SU-DHL-6 (cell line): ENCODE results near the gene ENKD1.

Source experiments
- H2AFZ ChIP-seq: fragments of 200-600 bp; sonication (generic); 2 replicates; pipeline ENCODE4 v1.6.1; 2014; ENCODE audit warnings: low read depth, mild to moderate bottlenecking, moderate library complexity, mixed read lengths, antibody characterized with exemption, low read length; ENCODE audit not compliant: severe bottlenecking
- H3F3A ChIP-seq: fragments of 200-600 bp; shearing (Covaris generic); 2 replicates; pipeline ENCODE4 v1.6.0; 2016; ENCODE audit warnings: antibody characterized with exemption, mild to moderate bottlenecking; ENCODE audit not compliant: insufficient read depth
- H3K27ac ChIP-seq: fragments of 200-600 bp; sonication (generic); 2 replicates; pipeline ENCODE4 v1.5.1; 2016; ENCODE audit warnings: low read depth, mild to moderate bottlenecking, low read length, moderate library complexity, mixed read lengths
- H3K27me3 ChIP-seq: fragments of 200-600 bp; sonication (generic), shearing (Covaris generic); 2 replicates; pipeline ENCODE4 v1.6.0; 2014; ENCODE audit warnings: mild to moderate bottlenecking, low read length
- H3K36me3 ChIP-seq: fragments of 200-600 bp; sonication (generic); 2 replicates; pipeline ENCODE4 v1.6.1; 2014; ENCODE audit warnings: mild to moderate bottlenecking, low read length, mixed read lengths
- H3K4me2 ChIP-seq: fragments of 300-600, 200-600 bp; shearing (Covaris generic), sonication (generic); 2 replicates; pipeline ENCODE4 v1.6.0; 2014; ENCODE audit warnings: low read length, low read depth, mild to moderate bottlenecking; ENCODE audit not compliant: poor library complexity, severe bottlenecking
- H3K4me3 ChIP-seq: fragments of 200-600 bp; sonication (generic); 2 replicates; pipeline ENCODE4 v1.5.1; 2014; ENCODE audit warnings: antibody characterized with exemption, low read length, mild to moderate bottlenecking, mixed read lengths; ENCODE audit not compliant: insufficient read depth, poor library complexity, severe bottlenecking
- H3K79me2 ChIP-seq: fragments of 200-600 bp; sonication (generic); 2 replicates; pipeline ENCODE4 v1.6.1; 2014; ENCODE audit warnings: mild to moderate bottlenecking, low read length, moderate library complexity; ENCODE audit not compliant: insufficient read depth
- H3K9ac ChIP-seq: fragments of 200-600 bp; sonication (generic); 2 replicates; pipeline ENCODE4 v1.7.0; 2014; ENCODE audit warnings: mild to moderate bottlenecking, low read length
- H3K9me2 ChIP-seq: fragments of 200-600 bp; sonication (generic); replicated peaks from 2 replicates; pipeline ENCODE4 v1.6.1; 2014; ENCODE audit warnings: low read length; ENCODE audit not compliant: insufficient read depth
- H3K9me3 ChIP-seq: fragments of 200-600 bp; sonication (generic); 2 replicates; pipeline ENCODE4 v1.6.1; 2014; ENCODE audit warnings: low read length, mixed read lengths; ENCODE audit not compliant: insufficient read depth
- H4K20me1 ChIP-seq: fragments of 200-600 bp; sonication (generic); 2 replicates; pipeline ENCODE4 v1.6.1; 2014; ENCODE audit warnings: low read depth, mild to moderate bottlenecking, antibody characterized with exemption, low read length, moderate library complexity, mixed read lengths
- EZH2phosphoT487 ChIP-seq: fragments of 200-600 bp; sonication (generic), shearing (Covaris generic); conservative IDR thresholded peaks from 2 replicates; pipeline ENCODE4 v1.6.1; 2018; ENCODE audit warnings: mild to moderate bottlenecking, antibody characterized with exemption, low read length, moderate library complexity, mixed read lengths
- TF ChIP-seq, protein P1 (sequence below): fragments of 200-600 bp; sonication (generic); IDR thresholded peaks from one replicate; pipeline ENCODE4 v1.5.1; 2017; ENCODE audit warnings: antibody characterized with exemption, mild to moderate bottlenecking, low read length, moderate library complexity; ENCODE audit not compliant: insufficient read depth, poor library complexity, severe bottlenecking

Gene ENKD1

DNA sequence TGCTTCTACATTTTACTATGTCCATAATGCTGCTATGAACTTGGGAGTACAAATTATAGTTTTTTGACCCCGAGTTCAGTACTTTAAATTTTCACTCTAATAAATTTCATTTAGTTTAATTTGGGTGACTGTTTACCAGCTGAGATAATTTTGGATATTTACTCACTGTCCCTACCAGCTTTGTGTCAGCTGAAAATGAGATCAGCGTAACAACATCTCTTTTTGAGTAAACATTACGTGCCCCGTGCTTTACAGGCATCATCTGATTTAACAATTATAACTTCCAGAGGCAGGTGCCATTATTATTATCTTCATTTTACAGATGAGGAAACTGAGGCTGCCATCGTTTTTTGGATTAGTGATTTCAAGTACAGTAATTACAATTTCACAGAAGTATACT lies 37.6 kb upstream of the ENKD1 start:
- TF ChIP-seq EZH2phosphoT487 = no peak
- TF ChIP-seq, protein P1, sequence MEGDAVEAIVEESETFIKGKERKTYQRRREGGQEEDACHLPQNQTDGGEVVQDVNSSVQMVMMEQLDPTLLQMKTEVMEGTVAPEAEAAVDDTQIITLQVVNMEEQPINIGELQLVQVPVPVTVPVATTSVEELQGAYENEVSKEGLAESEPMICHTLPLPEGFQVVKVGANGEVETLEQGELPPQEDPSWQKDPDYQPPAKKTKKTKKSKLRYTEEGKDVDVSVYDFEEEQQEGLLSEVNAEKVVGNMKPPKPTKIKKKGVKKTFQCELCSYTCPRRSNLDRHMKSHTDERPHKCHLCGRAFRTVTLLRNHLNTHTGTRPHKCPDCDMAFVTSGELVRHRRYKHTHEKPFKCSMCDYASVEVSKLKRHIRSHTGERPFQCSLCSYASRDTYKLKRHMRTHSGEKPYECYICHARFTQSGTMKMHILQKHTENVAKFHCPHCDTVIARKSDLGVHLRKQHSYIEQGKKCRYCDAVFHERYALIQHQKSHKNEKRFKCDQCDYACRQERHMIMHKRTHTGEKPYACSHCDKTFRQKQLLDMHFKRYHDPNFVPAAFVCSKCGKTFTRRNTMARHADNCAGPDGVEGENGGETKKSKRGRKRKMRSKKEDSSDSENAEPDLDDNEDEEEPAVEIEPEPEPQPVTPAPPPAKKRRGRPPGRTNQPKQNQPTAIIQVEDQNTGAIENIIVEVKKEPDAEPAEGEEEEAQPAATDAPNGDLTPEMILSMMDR = no peak
- Histone ChIP-seq H3K27ac (no peak overlapping the region), H2AFZ (no peak overlapping the region), H3K9ac (no peak overlapping the region), H3F3A (no peaks in the 10 kb centered on the region), H3K4me3 (no peak overlapping the region), H3K79me2 (peaks cover 78% of the 10 kb centered on the region), H4K20me1 (no peaks in the 10 kb centered on the region), H3K27me3 (no peaks in the 10 kb centered on the region), H3K36me3 (no peaks in the 10 kb centered on the region), H3K9me3 (no peaks in the 10 kb centered on the region), H3K9me2 (no peaks in the 10 kb centered on the region), H3K4me2 (no peak overlapping the region)

DNA sequence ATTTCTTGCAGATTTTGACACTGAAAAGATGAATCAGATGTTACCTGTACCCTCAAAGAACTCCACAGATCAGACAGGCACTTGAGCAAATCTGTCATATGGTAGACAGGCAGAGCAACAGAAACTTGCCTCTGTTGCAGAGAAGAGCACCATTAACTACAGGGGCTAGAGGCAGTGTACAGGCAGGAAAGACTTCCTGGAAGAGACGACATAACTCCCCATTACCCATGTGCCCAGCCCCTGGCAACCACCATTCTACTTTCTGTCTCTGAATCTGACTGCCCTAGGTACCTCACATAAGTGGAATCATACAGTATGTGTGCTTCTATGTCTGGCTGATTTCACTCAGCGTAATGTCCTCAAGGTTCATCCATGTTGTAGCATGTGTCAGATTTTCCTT lies 37.1 kb upstream of the ENKD1 start:
- no peak overlapping the region for H3K27ac ChIP-seq
- no peak overlapping the region for H3K4me3 ChIP-seq
- peaks cover 77% of the 10 kb centered on the region for H3K79me2 ChIP-seq
- H3K9me2 ChIP-seq = no peaks in the 10 kb centered on the region
- TF ChIP-seq EZH2phosphoT487 = no peak
- TF ChIP-seq, protein P1 = no peak
- no peak overlapping the region for H3K9ac ChIP-seq
- H3F3A ChIP-seq = no peaks in the 10 kb centered on the region
- no peak overlapping the region for H2AFZ ChIP-seq
- H3K4me2 ChIP-seq = no peak overlapping the region
- no peaks in the 10 kb centered on the region for H4K20me1 ChIP-seq
- no peaks in the 10 kb centered on the region for H3K9me3 ChIP-seq
- no peaks in the 10 kb centered on the region for H3K27me3 ChIP-seq
- H3K36me3 ChIP-seq = no peaks in the 10 kb centered on the region

DNA sequence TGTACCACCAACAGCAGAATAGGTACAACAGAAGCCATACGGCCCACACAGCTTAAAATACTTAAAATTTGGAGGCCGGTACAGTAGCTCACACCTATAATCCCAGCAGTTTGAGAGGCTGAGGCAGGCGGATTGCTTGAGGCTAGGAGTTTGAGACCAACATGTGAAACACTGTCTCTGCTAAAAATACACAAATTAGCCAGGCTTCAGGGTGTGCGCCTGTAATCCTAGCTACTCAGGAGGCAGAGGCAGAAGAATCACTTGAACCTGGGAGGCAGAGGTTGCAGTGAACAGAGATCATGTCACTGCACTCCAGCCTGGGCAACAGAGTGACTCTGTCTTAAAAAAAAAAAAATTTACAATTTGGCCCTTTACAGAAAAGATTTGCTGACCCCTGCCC lies 35.6 kb upstream of the ENKD1 start:
- H3K9ac ChIP-seq = no peak overlapping the region
- no peak overlapping the region for H3K4me2 ChIP-seq
- H3K79me2 ChIP-seq = peaks cover 62% of the 10 kb centered on the region
- H3K9me2 ChIP-seq = no peaks in the 10 kb centered on the region
- H4K20me1 ChIP-seq = no peaks in the 10 kb centered on the region
- H2AFZ ChIP-seq = no peak overlapping the region
- no peaks in the 10 kb centered on the region for H3F3A ChIP-seq
- H3K9me3 ChIP-seq = no peaks in the 10 kb centered on the region
- H3K36me3 ChIP-seq = no peaks in the 10 kb centered on the region
- TF ChIP-seq EZH2phosphoT487 = no peak
- TF ChIP-seq, protein P1 = no peak
- H3K27ac ChIP-seq = no peak overlapping the region
- H3K4me3 ChIP-seq = no peak overlapping the region
- H3K27me3 ChIP-seq = no peaks in the 10 kb centered on the region
